MM.1S (cell line): ENCODE results near the gene PIGN.

Source experiments
- EZH2 ChIP-seq: fragments of 300-600 bp; sonication (generic); optimal IDR thresholded peaks from 2 replicates; pipeline ENCODE3; 2017; ENCODE audit warnings: low read depth, mild to moderate bottlenecking, antibody characterized with exemption, low read length, mixed read lengths
- EZH2phosphoT487 ChIP-seq: fragments of 300-600 bp; sonication (generic); IDR thresholded peaks from 2 replicates; pipeline ENCODE4 v1.6.1; 2018; ENCODE audit warnings: antibody characterized with exemption, low read length
- TF ChIP-seq, protein P1 (sequence below): fragments of 300-600 bp; sonication (generic); IDR thresholded peaks from 2 replicates; pipeline ENCODE4 v1.5.1; 2016; ENCODE audit warnings: antibody characterized with exemption, low read length, mixed read lengths

DNA sequence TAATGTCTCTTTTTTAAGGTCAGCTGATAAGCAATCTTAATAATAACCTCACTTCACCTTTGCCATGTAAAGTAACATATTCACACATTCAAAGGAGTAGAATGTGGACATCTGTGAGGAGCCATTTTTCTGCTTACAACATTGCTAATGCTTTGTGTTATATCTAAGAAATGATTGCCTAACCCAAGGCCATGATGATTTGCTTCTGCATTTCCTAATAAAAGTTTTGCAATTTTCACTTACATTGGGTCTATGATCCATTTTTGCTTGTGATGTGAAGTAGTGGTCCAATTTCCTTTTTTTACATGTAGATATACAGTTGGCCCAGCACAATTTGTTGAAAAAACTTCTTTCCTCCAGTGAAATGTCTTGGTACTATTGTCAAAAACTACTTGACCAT is 22.2 kb upstream of the PIGN start:
- TF ChIP-seq, protein P1, sequence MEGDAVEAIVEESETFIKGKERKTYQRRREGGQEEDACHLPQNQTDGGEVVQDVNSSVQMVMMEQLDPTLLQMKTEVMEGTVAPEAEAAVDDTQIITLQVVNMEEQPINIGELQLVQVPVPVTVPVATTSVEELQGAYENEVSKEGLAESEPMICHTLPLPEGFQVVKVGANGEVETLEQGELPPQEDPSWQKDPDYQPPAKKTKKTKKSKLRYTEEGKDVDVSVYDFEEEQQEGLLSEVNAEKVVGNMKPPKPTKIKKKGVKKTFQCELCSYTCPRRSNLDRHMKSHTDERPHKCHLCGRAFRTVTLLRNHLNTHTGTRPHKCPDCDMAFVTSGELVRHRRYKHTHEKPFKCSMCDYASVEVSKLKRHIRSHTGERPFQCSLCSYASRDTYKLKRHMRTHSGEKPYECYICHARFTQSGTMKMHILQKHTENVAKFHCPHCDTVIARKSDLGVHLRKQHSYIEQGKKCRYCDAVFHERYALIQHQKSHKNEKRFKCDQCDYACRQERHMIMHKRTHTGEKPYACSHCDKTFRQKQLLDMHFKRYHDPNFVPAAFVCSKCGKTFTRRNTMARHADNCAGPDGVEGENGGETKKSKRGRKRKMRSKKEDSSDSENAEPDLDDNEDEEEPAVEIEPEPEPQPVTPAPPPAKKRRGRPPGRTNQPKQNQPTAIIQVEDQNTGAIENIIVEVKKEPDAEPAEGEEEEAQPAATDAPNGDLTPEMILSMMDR, result no peak
- no peak for TF ChIP-seq EZH2phosphoT487
- no peak for TF ChIP-seq EZH2
